Body of pancreas (tissue), 4 donors: ENCODE results near the gene MESP1.
"Not testable (repeated sequence)": the region's sequence is repeated elsewhere in the genome, so short reads cannot be mapped to it uniquely, and the experiment has no call there.

Source experiments
- POLR2A ChIP-seq, 3 donors: fragments of 450-650 bp; IDR thresholded peaks; one replicate each; pipeline ENCODE4 v1.6.1; 2016; ENCODE audit warnings: antibody characterized with exemption in 3 of 3, mild to moderate bottlenecking in 2 of 3
- TF ChIP-seq, protein P1 (sequence below), 7 experiments: fragments of 450-650 bp in 4 of 7; fragments of 200-600 bp in 3 of 7; sonication (generic) in 3 of 7; IDR thresholded peaks; one replicate each; pipeline ENCODE4 v1.5.1; 2016 to 2019; ENCODE audit warnings: antibody characterized with exemption in 7 of 7

- TF ChIP-seq POLR2A (IDR thresholded peaks at IDR 0.05) = not testable (repeated sequence)
- TF ChIP-seq, protein P1, sequence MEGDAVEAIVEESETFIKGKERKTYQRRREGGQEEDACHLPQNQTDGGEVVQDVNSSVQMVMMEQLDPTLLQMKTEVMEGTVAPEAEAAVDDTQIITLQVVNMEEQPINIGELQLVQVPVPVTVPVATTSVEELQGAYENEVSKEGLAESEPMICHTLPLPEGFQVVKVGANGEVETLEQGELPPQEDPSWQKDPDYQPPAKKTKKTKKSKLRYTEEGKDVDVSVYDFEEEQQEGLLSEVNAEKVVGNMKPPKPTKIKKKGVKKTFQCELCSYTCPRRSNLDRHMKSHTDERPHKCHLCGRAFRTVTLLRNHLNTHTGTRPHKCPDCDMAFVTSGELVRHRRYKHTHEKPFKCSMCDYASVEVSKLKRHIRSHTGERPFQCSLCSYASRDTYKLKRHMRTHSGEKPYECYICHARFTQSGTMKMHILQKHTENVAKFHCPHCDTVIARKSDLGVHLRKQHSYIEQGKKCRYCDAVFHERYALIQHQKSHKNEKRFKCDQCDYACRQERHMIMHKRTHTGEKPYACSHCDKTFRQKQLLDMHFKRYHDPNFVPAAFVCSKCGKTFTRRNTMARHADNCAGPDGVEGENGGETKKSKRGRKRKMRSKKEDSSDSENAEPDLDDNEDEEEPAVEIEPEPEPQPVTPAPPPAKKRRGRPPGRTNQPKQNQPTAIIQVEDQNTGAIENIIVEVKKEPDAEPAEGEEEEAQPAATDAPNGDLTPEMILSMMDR (IDR thresholded peaks at IDR 0.05) = not testable (repeated sequence)
These were observed 37.5 kb upstream of the MESP1 start for GRCh38 chr15:89788585-89788984.
